Neutrophil (primary cell): Measurements from ENCODE around the gene ATP6V0A1.
"Not testable (repeated sequence)": the region's sequence is repeated elsewhere in the genome, so short reads cannot be mapped to it uniquely, and the experiment has no call there.

Experiments used
- H3K27ac ChIP-seq: fragments of 200-600 bp; sonication (generic); 2 replicates; pipeline ENCODE4 v1.5.1; 2016; ENCODE audit warnings: mild to moderate bottlenecking, moderate library complexity
- H3K27me3 ChIP-seq: fragments of 200-600 bp; sonication (generic); 2 replicates; pipeline ENCODE4 v1.6.0; 2016; ENCODE audit warnings: mild to moderate bottlenecking
- H3K36me3 ChIP-seq: fragments of 200-600 bp; sonication (generic); 2 replicates; pipeline ENCODE4 v1.5.1; 2017
- H3K4me1 ChIP-seq, 2 experiments: fragments of 200-600 bp in 1 of 2; sonication (generic) in 1 of 2; 1 replicate in 1 of 2; 2 replicates in 1 of 2; pipeline versions ENCODE4 v1.5.1 to v1.6.1; 2013 to 2016; ENCODE audit warnings: low read depth in 1 of 2, low read length in 1 of 2, mild to moderate bottlenecking in 1 of 2, moderate library complexity in 1 of 2; ENCODE audit not compliant: control insufficient read depth in 1 of 2, insufficient read depth in 1 of 2
- H3K4me3 ChIP-seq, 2 experiments: fragments of 200-600 bp in 1 of 2; sonication (generic) in 1 of 2; 1 replicate in 1 of 2; 2 replicates in 1 of 2; pipeline ENCODE4 v1.5.1; 2013 to 2016; ENCODE audit warnings: low read depth in 1 of 2, low read length in 1 of 2, mild to moderate bottlenecking in 1 of 2, moderate library complexity in 1 of 2
- H3K9me3 ChIP-seq: fragments of 200-600 bp; sonication (generic); 2 replicates; pipeline ENCODE4 v1.5.1; 2016
- TF ChIP-seq, protein P1 (sequence below): fragments of 200-600 bp; sonication (generic); IDR thresholded peaks from 2 replicates; pipeline ENCODE4 v1.5.1; 2016; ENCODE audit warnings: antibody characterized with exemption

The ATP6V0A1 gene

DNA sequence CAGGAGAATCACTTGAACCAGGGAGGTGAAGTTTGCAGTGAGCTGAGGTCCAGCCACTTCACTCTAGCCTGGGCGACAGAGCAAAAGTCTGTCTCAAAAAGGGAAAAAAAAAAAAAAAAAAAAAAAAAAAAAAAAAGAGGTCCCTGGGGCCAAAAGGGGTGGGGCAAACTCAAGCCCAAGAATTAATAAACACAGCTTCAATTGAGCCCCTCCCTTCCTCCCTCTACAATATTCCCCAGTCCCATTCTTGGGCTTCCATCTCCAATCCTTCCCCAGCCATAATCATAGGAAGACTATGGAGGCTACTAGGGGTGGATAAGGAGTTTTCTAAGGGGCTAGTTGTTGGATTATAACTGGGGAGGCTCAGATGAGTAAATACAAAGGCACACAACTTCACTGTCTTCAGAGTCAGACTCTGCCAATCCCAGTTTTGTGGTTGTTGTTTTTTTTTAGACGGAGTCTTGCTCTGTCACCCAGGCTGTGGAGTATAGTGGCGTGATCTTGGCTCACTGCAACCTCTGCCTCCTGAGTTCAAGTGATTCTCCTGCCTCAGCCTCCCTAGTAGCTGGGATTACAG is 45.1 kb upstream of the ATP6V0A1 start:
- H3K4me3 ChIP-seq = no peak overlapping the region
- no peaks in the 10 kb centered on the region for H3K9me3 ChIP-seq
- H3K27me3 ChIP-seq = no peaks in the 10 kb centered on the region
- H3K36me3 ChIP-seq = no peaks in the 10 kb centered on the region
- TF ChIP-seq, protein P1, sequence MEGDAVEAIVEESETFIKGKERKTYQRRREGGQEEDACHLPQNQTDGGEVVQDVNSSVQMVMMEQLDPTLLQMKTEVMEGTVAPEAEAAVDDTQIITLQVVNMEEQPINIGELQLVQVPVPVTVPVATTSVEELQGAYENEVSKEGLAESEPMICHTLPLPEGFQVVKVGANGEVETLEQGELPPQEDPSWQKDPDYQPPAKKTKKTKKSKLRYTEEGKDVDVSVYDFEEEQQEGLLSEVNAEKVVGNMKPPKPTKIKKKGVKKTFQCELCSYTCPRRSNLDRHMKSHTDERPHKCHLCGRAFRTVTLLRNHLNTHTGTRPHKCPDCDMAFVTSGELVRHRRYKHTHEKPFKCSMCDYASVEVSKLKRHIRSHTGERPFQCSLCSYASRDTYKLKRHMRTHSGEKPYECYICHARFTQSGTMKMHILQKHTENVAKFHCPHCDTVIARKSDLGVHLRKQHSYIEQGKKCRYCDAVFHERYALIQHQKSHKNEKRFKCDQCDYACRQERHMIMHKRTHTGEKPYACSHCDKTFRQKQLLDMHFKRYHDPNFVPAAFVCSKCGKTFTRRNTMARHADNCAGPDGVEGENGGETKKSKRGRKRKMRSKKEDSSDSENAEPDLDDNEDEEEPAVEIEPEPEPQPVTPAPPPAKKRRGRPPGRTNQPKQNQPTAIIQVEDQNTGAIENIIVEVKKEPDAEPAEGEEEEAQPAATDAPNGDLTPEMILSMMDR = no peak
- peaks cover 45 to 46% of the 10 kb centered on the region in 2 experiments for H3K4me1 ChIP-seq
- H3K27ac ChIP-seq = no peak overlapping the region

DNA sequence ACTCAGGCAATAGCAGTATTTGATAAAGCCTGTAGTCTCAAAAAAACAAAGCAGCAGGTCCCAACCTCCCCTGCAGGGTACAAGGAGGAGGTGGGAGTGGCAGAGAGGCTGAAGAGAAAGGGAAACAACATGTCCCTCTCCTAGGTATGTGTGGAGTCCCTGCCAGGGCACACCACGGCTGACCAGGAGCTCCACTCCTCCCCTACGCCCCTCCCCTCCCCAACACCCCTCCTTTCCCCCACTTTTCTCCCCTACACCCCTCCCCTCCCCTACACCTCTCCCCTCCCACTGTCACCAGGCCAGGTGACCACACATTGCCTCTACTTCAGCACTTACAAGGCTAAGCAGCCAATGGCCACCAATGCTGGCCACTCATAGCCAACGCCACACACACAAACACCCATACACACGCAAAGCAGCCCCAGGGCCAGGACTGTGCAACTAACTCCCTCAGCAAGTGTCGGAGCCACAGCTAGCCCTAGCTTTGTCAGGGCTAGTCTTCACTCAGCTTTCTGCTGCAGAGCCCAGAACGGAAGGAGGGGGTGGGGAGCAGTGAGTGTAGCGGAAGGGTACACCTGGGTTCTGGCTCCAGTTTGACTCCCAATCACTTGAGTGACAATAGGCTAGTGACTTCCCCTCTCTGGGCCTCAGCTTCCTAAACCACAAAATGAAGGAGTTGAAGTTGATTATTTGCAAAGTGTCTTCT is 43.8 kb upstream of the ATP6V0A1 start:
- Histone ChIP-seq H3K36me3 (no peaks in the 10 kb centered on the region), H3K4me3 (peak overlapping the region; percentile 30 to 48), H3K27me3 (peaks cover 5% of the 10 kb centered on the region), H3K4me1 (peaks cover 52% of the 10 kb centered on the region in 2 experiments), H3K9me3 (no peaks in the 10 kb centered on the region), H3K27ac (peak overlapping the region; percentile 71)
- TF ChIP-seq, protein P1 = no peak

DNA sequence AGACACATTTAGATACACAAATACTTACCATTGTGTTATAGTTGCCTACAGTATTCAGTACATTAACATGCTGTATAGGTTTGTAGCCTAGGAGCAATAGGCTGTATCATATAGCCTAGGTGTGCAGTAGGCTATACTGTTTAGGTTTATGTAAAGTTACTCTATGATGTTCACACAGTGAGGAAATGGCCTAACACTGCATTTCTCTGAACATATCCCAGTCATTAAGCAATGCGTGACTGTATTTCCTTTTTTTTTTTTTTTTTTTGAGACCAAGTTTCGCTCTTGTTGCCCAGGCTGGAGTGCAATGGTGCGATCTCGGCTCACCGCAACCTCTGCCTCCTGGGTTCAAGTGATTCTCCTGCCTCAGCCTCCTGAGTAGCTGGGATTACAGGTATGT is 40.7 kb upstream of the ATP6V0A1 start:
- H3K9me3 ChIP-seq, H3K36me3 ChIP-seq: not testable (repeated sequence)
- Histone ChIP-seq H3K4me1 (peaks cover 76 to 78% of the 10 kb centered on the region in 2 experiments), H3K27ac (peak overlapping the region; percentile 82), H3K4me3 (peak overlapping the region in 1 of 2 experiments; percentile 30), H3K27me3 (peaks cover 37% of the 10 kb centered on the region)

DNA sequence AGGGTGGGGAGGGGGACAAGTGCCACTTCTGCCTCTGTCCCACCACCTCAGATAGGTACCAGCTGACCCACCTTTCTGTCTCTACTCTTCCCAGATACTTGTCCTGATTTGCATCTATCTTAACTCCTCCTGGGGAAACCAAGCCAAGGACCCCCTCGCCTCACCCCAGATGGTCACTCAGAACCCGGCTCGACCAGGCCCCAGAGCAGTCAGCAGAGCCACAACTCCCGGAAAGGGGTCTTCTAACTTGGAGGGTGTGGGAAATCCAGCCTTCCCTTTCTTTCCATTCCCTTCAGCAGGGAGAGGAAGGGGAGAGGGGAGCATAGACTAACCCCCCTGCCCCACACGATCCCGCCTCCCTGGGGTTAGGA is 37.6 kb upstream of the ATP6V0A1 start:
- Histone ChIP-seq H3K36me3 (no peaks in the 10 kb centered on the region), H3K9me3 (no peaks in the 10 kb centered on the region), H3K4me1 (peaks cover 61 to 62% of the 10 kb centered on the region in 2 experiments), H3K27ac (no peak overlapping the region), H3K4me3 (peak overlapping the region; percentile 57 to 69), H3K27me3 (peaks cover 67% of the 10 kb centered on the region)
- TF ChIP-seq, protein P1 = no peak

DNA sequence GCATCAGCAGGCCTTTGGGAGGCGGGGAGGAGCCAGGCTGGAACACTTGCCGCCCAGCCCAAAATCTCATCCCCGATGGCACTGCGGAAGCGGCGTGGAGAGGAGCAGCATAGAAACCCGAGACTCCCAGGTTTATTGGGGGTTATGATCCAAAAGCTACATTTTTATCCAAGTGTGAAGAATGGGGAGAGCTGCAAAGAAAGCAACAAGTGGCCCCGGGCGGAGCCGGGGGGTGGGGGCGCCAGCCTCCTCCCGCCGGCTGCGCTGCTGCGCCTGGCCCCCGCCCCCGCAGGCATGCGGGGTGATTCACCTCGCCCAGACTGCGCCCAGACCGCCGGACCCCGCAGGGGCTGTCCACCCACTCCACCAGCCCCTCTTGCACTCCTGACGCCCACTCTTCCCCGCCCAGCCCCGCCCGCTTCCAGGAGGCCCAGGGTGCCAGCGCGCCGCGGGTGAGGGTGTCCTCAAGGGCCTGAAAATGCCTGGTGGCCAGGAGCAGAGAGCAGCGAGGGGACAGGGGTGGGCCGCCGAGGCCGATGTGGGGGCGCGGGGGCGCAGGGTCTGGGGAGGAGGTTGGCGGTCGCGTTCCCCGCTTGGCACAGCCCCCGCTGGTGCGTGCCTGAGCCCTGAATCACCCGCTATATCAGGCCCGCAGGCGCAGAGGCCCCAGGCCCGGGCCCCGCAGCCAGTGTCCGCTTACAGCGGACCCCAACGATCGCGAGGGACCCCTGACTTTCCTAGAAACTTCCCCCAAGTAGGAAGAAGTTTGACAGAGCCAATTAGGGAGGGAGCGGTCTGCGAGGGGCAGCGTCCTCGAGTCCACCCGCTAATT is 37.0 kb upstream of the ATP6V0A1 start:
- H3K4me3 ChIP-seq = peak overlapping the region; percentile 57 to 69
- H3K9me3 ChIP-seq = no peaks in the 10 kb centered on the region
- TF ChIP-seq, protein P1 = no peak
- H3K27ac ChIP-seq = no peak overlapping the region
- peaks cover 71% of the 10 kb centered on the region for H3K27me3 ChIP-seq
- no peaks in the 10 kb centered on the region for H3K36me3 ChIP-seq
- peaks cover 55 to 56% of the 10 kb centered on the region in 2 experiments for H3K4me1 ChIP-seq
